Measurements from ENCODE around the gene CD33.

DNA sequence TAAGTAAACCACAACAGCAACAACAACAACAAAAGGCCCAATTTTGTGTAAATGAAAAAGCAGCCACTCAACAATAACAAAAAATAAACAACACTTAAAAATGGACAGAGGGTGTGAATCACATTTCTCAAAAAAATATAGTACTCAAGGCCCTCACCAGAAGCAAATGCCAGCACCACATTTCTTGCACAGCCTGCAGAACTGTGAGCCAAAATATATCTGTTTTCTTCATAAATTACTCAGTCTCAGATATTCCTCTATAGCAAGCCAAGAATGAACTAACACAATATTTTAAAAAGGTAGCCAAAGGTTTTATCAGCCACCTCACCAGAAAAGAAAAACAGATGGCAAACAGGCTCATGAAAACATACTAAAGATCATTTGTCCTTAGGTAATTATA, 3.9 kb upstream of the CD33 start:
- TF ChIP-seq, protein P1, sequence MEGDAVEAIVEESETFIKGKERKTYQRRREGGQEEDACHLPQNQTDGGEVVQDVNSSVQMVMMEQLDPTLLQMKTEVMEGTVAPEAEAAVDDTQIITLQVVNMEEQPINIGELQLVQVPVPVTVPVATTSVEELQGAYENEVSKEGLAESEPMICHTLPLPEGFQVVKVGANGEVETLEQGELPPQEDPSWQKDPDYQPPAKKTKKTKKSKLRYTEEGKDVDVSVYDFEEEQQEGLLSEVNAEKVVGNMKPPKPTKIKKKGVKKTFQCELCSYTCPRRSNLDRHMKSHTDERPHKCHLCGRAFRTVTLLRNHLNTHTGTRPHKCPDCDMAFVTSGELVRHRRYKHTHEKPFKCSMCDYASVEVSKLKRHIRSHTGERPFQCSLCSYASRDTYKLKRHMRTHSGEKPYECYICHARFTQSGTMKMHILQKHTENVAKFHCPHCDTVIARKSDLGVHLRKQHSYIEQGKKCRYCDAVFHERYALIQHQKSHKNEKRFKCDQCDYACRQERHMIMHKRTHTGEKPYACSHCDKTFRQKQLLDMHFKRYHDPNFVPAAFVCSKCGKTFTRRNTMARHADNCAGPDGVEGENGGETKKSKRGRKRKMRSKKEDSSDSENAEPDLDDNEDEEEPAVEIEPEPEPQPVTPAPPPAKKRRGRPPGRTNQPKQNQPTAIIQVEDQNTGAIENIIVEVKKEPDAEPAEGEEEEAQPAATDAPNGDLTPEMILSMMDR (conservative IDR thresholded peaks at IDR 0.05), result no peak
- no peak for TF ChIP-seq ZFX (IDR thresholded peaks at IDR 0.05)

Data from C4-2B (cell line).